Karpas-422 (cell line): Measurements from ENCODE around the gene HOTAIR. TPM values are rescaled to one million over a fixed set of nuclear protein-coding genes. Genes with fewer than 3 reads are reported as not detected.

ENCODE experiments used
- DNase-seq: peaks from one replicate; pipeline ENCODE4 v3.0.0-alpha.2; 2015
- H2AFZ ChIP-seq: fragments of 200-600 bp; sonication (generic); 2 replicates; pipeline ENCODE4 v1.6.1; 2014; ENCODE audit warnings: antibody characterized with exemption, low read length, mixed read lengths
- H3K27ac ChIP-seq: fragments of 200-600 bp; sonication (generic); 2 replicates; pipeline ENCODE4 v1.5.1; 2014; ENCODE audit warnings: mild to moderate bottlenecking, low read length, moderate library complexity
- H3K27me3 ChIP-seq: fragments of 200-600 bp; sonication (generic); 2 replicates; pipeline ENCODE4 v1.6.1; 2014; ENCODE audit warnings: low read length, mixed read lengths
- H3K36me3 ChIP-seq: fragments of 200-600 bp; sonication (generic); 2 replicates; pipeline ENCODE4 v1.6.1; 2014; ENCODE audit warnings: low read length, mixed read lengths; ENCODE audit not compliant: insufficient read depth
- H3K4me1 ChIP-seq: fragments of 200-600 bp; sonication (generic); 2 replicates; pipeline ENCODE4 v1.6.1; 2014; ENCODE audit warnings: mild to moderate bottlenecking, low read length, mixed read lengths
- H3K4me2 ChIP-seq: fragments of 200-600 bp; sonication (generic); 2 replicates; pipeline ENCODE4 v1.6.1; 2014; ENCODE audit warnings: low read length, low read depth, mild to moderate bottlenecking; ENCODE audit not compliant: poor library complexity, severe bottlenecking
- H3K4me3 ChIP-seq: fragments of 200-600 bp; sonication (generic); 2 replicates; pipeline ENCODE4 v1.5.1; 2014; ENCODE audit warnings: mild to moderate bottlenecking, antibody characterized with exemption, low read length, mixed read lengths
- H3K79me2 ChIP-seq: fragments of 200-600 bp; sonication (generic); 2 replicates; pipeline ENCODE4 v1.6.1; 2014; ENCODE audit warnings: mild to moderate bottlenecking, low read length, mixed read lengths
- H3K9ac ChIP-seq: fragments of 200-600 bp; sonication (generic); 2 replicates; pipeline ENCODE4 v1.6.0; 2014; ENCODE audit warnings: low read length
- H3K9me2 ChIP-seq: fragments of 200-600 bp; sonication (generic), shearing (Covaris generic); replicated peaks from 2 replicates; pipeline ENCODE4 v1.6.0; 2014; ENCODE audit warnings: mild to moderate bottlenecking, low read length, moderate library complexity; ENCODE audit not compliant: insufficient read depth
- H3K9me3 ChIP-seq: fragments of 300-700, 200-600 bp; sonication (generic); 2 replicates; pipeline ENCODE4 v1.6.1; 2014; ENCODE audit warnings: low read length, mixed read lengths
- H4K20me1 ChIP-seq: fragments of 200-600 bp; sonication (generic); 2 replicates; pipeline ENCODE4 v1.6.1; 2014; ENCODE audit warnings: mild to moderate bottlenecking, antibody characterized with exemption, low read length, low read depth; ENCODE audit not compliant: insufficient read depth
- total RNA-seq: library from RNA; depleted of rRNA; stranded (reverse); fragments of >200 nt; shearing (Covaris generic); gene quantifications from 2 replicates; pipeline ENCODE4 v1.2.3, GENCODE V29; 2014; ENCODE audit warnings: low replicate concordance

The HOTAIR gene
- total RNA-seq, 1 experiment from 2014 or later = 0.07 TPM

GRCh38 chr12:54002915-54003389 is 28.2 kb upstream of the HOTAIR start:
- DNase-seq = no peak
- Histone ChIP-seq H3K9me2 (no peaks in the 10 kb centered on the region), H3K36me3 (no peaks in the 10 kb centered on the region), H3K4me1 (peaks cover 8% of the 10 kb centered on the region), H3K27ac (no peak overlapping the region), H3K4me2 (no peak overlapping the region), H4K20me1 (no peaks in the 10 kb centered on the region), H3K9me3 (no peaks in the 10 kb centered on the region), H3K9ac (no peak overlapping the region), H3K27me3 (no peaks in the 10 kb centered on the region), H2AFZ (no peak overlapping the region), H3K79me2 (no peaks in the 10 kb centered on the region), H3K4me3 (no peak overlapping the region)

GRCh38 chr12:54002278-54002914 is 27.6 kb upstream of the HOTAIR start:
- no peaks in the 10 kb centered on the region for H3K9me3 ChIP-seq
- H3K4me1 ChIP-seq = peaks cover 8% of the 10 kb centered on the region
- DNase-seq = no peak
- H3K27ac ChIP-seq = no peak overlapping the region
- no peaks in the 10 kb centered on the region for H4K20me1 ChIP-seq
- H3K9ac ChIP-seq = no peak overlapping the region
- H3K4me3 ChIP-seq = no peak overlapping the region
- no peak overlapping the region for H2AFZ ChIP-seq
- H3K9me2 ChIP-seq = no peaks in the 10 kb centered on the region
- no peaks in the 10 kb centered on the region for H3K27me3 ChIP-seq
- H3K36me3 ChIP-seq = no peaks in the 10 kb centered on the region
- H3K4me2 ChIP-seq = no peak overlapping the region
- H3K79me2 ChIP-seq = no peaks in the 10 kb centered on the region

- Histone ChIP-seq H3K79me2 (no peaks in the 10 kb centered on the region), H3K27ac (no peak overlapping the region), H3K4me1 (peaks cover 6% of the 10 kb centered on the region), H3K9me2 (no peaks in the 10 kb centered on the region), H2AFZ (no peak overlapping the region), H3K4me3 (no peak overlapping the region), H4K20me1 (no peaks in the 10 kb centered on the region), H3K9me3 (no peaks in the 10 kb centered on the region), H3K4me2 (no peak overlapping the region), H3K9ac (no peak overlapping the region), H3K27me3 (no peaks in the 10 kb centered on the region), H3K36me3 (no peaks in the 10 kb centered on the region)
- DNase-seq = no peak
Measured at GRCh38 chr12:54001283-54002187, 26.8 kb upstream of the HOTAIR start.

- Histone ChIP-seq H3K27ac (no peak within 1 kb of the TSS), H3K9me3 (no peaks in the 10 kb centered on the region), H3K4me2 (no peak within 1 kb of the TSS), H4K20me1 (no peaks in the 10 kb centered on the region), H3K9me2 (no peaks in the 10 kb centered on the region), H3K4me1 (peaks cover 8% of the 10 kb centered on the region), H3K9ac (no peak within 1 kb of the TSS), H3K36me3 (no peaks in the 10 kb centered on the region), H2AFZ (no peak within 1 kb of the TSS), H3K4me3 (no peak within 1 kb of the TSS), H3K27me3 (no peaks in the 10 kb centered on the region), H3K79me2 (no peaks in the 10 kb centered on the region)
- no peak for DNase-seq
Measured at GRCh38 chr12:54000116-54001114, 25.7 kb upstream of the HOTAIR start, which contains the start of gene HOXC9. HOXC9 (plus strand) TSS chr12:54000161; CDS start chr12:54000189, 28 bp downstream.

- Histone ChIP-seq H3K9me3 (no peaks in the 10 kb centered on the region), H3K79me2 (no peaks in the 10 kb centered on the region), H3K36me3 (no peaks in the 10 kb centered on the region), H3K27ac (no peak overlapping the region), H2AFZ (no peak overlapping the region), H4K20me1 (no peaks in the 10 kb centered on the region), H3K4me2 (no peak overlapping the region), H3K4me3 (no peak overlapping the region), H3K9ac (no peak overlapping the region), H3K9me2 (no peaks in the 10 kb centered on the region), H3K4me1 (peaks cover 14% of the 10 kb centered on the region), H3K27me3 (no peaks in the 10 kb centered on the region)
- no peak for DNase-seq
Measured at GRCh38 chr12:53999559-54000115, 24.9 kb upstream of the HOTAIR start.

GRCh38 chr12:53998900-53999236 is 24.1 kb upstream of the HOTAIR start:
- no peaks in the 10 kb centered on the region for H3K36me3 ChIP-seq
- H4K20me1 ChIP-seq = no peaks in the 10 kb centered on the region
- H3K27me3 ChIP-seq = no peaks in the 10 kb centered on the region
- H3K9me2 ChIP-seq = no peaks in the 10 kb centered on the region
- no peak for DNase-seq
- H3K4me2 ChIP-seq = no peak overlapping the region
- no peaks in the 10 kb centered on the region for H3K9me3 ChIP-seq
- peaks cover 14% of the 10 kb centered on the region for H3K4me1 ChIP-seq
- no peak overlapping the region for H3K27ac ChIP-seq
- H3K79me2 ChIP-seq = no peaks in the 10 kb centered on the region
- no peak overlapping the region for H3K9ac ChIP-seq
- H3K4me3 ChIP-seq = no peak overlapping the region
- no peak overlapping the region for H2AFZ ChIP-seq

- H3K9me2 ChIP-seq = no peaks in the 10 kb centered on the region
- no peak overlapping the region for H3K27ac ChIP-seq
- no peak overlapping the region for H2AFZ ChIP-seq
- H3K4me3 ChIP-seq = no peak overlapping the region
- no peak for DNase-seq
- H3K4me1 ChIP-seq = peaks cover 14% of the 10 kb centered on the region
- no peaks in the 10 kb centered on the region for H3K27me3 ChIP-seq
- H3K9ac ChIP-seq = no peak overlapping the region
- no peaks in the 10 kb centered on the region for H3K36me3 ChIP-seq
- H3K79me2 ChIP-seq = no peaks in the 10 kb centered on the region
- H4K20me1 ChIP-seq = no peaks in the 10 kb centered on the region
- no peak overlapping the region for H3K4me2 ChIP-seq
- H3K9me3 ChIP-seq = no peaks in the 10 kb centered on the region
Measured at GRCh38 chr12:53998110-53998899, 23.6 kb upstream of the HOTAIR start.
